T-cell (primary cell): Measurements from ENCODE around the gene GJD2. TPM values are rescaled to one million over a fixed set of nuclear protein-coding genes. Genes with fewer than 3 reads are reported as not detected.

Source experiments
- ATAC-seq, 4 experiments: fragments of 200-7000 bp in 3 of 4; fragments of 150-1000 bp in 1 of 4; cut with Tn5 transposase; replicated peaks in 1 of 4; 1 replicate in 3 of 4; 2 replicates in 1 of 4; pipeline ENCODE4 v1.10.0; 2021; ENCODE audit warnings: moderate library complexity in 3 of 4, mild to moderate bottlenecking in 2 of 4, moderate number of reproducible peaks in 1 of 4
- CTCF ChIA-PET, 2 donors: fragments of 300-600 bp; sonication (Branson Sonifier 250); formaldehyde crosslinking; loops; one replicate each; lab custom pipeline; 2022; ENCODE audit warnings: antibody characterized with exemption in 2 of 2; lab: Charles Lee
- POLR2A ChIA-PET, 2 donors: fragments of 300-600 bp; sonication (Branson Sonifier 250); formaldehyde crosslinking; loops; one replicate each; lab custom pipeline; 2022; ENCODE audit warnings: antibody characterized with exemption in 2 of 2; lab: Charles Lee
- DNase-seq, 35 experiments: peaks; one replicate each; pipeline versions ENCODE4 v3.0.0 to v3.0.0-alpha.2; 2013 to 2023
- H3K27ac ChIP-seq: one replicate; pipeline ENCODE4 v1.5.1; 2013; ENCODE audit warnings: low read length
- H3K27me3 ChIP-seq, 2 experiments: replicated peaks in 1 of 2; 1 replicate in 1 of 2; 2 replicates in 1 of 2; pipeline versions ENCODE4 v1.6.1 to v1.7.0; 2013; ENCODE audit warnings: low read length in 1 of 2, mixed read lengths in 1 of 2; ENCODE audit not compliant: control insufficient read depth in 2 of 2, insufficient read depth in 2 of 2; ENCODE audit errors: extremely low read depth in 1 of 2
- H3K36me3 ChIP-seq, 2 donors: 1 replicate in 1 of 2; 2 replicates in 1 of 2; pipeline versions ENCODE4 v1.6.1 to v1.7.0; 2013; ENCODE audit warnings: low read length in 1 of 2; ENCODE audit not compliant: control insufficient read depth in 2 of 2, insufficient read depth in 1 of 2; ENCODE audit errors: extremely low read depth in 1 of 2
- H3K4me1 ChIP-seq, 2 experiments: 1 replicate in 1 of 2; 2 replicates in 1 of 2; pipeline versions ENCODE4 v1.6.1 to v1.7.0; 2013; ENCODE audit warnings: low read length in 2 of 2, mixed read lengths in 1 of 2; ENCODE audit not compliant: insufficient read depth in 2 of 2, control insufficient read depth in 1 of 2; ENCODE audit errors: extremely low read depth in 1 of 2
- H3K4me3 ChIP-seq, 2 donors: 1 replicate in 1 of 2; 2 replicates in 1 of 2; pipeline versions ENCODE4 v1.5.1 to v1.7.0; 2013; ENCODE audit warnings: mild to moderate bottlenecking in 2 of 2, low read length in 1 of 2, moderate library complexity in 1 of 2; ENCODE audit not compliant: control insufficient read depth in 1 of 2; ENCODE audit errors: extremely low read depth in 1 of 2
- H3K9me3 ChIP-seq: 2 replicates; pipeline ENCODE4 v1.7.0; 2013
- H3K27ac Mint-ChIP-seq, 2 donors: one replicate each; pipeline ENCODE4 v1.8.0; 2020 to 2021; ENCODE audit warnings: mild to moderate bottlenecking in 2 of 2, mixed read lengths in 2 of 2
- H3K27me3 Mint-ChIP-seq, 2 donors: one replicate each; pipeline ENCODE4 v1.8.0; 2021 to 2022; ENCODE audit warnings: mixed read lengths in 2 of 2
- H3K36me3 Mint-ChIP-seq: one replicate; pipeline ENCODE4 v1.8.0; 2021; ENCODE audit warnings: mixed read lengths
- H3K4me1 Mint-ChIP-seq, 3 donors: one replicate each; pipeline ENCODE4 v1.8.0; 2020 to 2022; ENCODE audit warnings: mixed read lengths in 3 of 3, mild to moderate bottlenecking in 1 of 3
- H3K4me3 Mint-ChIP-seq, 3 donors: one replicate each; pipeline ENCODE4 v1.8.0; 2020 to 2022; ENCODE audit warnings: mild to moderate bottlenecking in 3 of 3, mixed read lengths in 3 of 3, moderate library complexity in 3 of 3
- H3K9me3 Mint-ChIP-seq, 3 donors: one replicate each; pipeline ENCODE4 v1.8.0; 2020 to 2022; ENCODE audit warnings: mixed read lengths in 3 of 3
- WGBS: methylation state at CpG from one replicate; pipeline ENCODE4 v1.1.5; 2013; ENCODE audit warnings: missing lambda C conversion rate; ENCODE audit not compliant: insufficient coverage; 5-methylcytosine and 5-hydroxymethylcytosine counted together
- total RNA-seq, 35 experiments: library from RNA in 6 of 35; stranded (reverse) in 6 of 35; fragments of 120-200 nt in 1 of 35; gene quantifications; one replicate each; pipeline versions ENCODE4 v1.2.1 to v1.2.4 and lab custom pipeline; 2013 to 2026

Gene GJD2
- total RNA-seq, 5 donors from 2014 or later (not counting 1 experiment from before 2014, with no cell fraction given): not detected

- ChIA-PET CTCF (no interaction called here), POLR2A (interaction anchor here in 1 of 2 donors (0.6 kb wide), 1 partner anchor 297 kb away, joined by 4 read pairs; no protein-coding TSS in a partner anchor)
- Histone ChIP-seq H3K27ac (no peak overlapping the region), H3K36me3 (no peaks in the 10 kb centered on the region), H3K9me3 (no peaks in the 10 kb centered on the region), H3K4me1 (no peaks in the 10 kb centered on the region), H3K27me3 (peaks cover 0 to 5% of the 10 kb centered on the region in 2 experiments), H3K4me3 (no peak overlapping the region)
- Mint-ChIP-seq H3K4me3 (no peak overlapping the region), H3K9me3 (no peaks in the 10 kb centered on the region), H3K36me3 (no peaks in the 10 kb centered on the region), H3K4me1 (no peaks in the 10 kb centered on the region), H3K27ac (no peak overlapping the region), H3K27me3 (peaks cover 20 to 45% of the 10 kb centered on the region in 2 donors)
- ATAC-seq (no peak), DNase-seq (no peak)
- 69% methylated on average over 4 of the region's 5 CpGs for WGBS
Measured at GRCh38 chr15:34708422-34708821, 46.4 kb downstream of the GJD2 start.

GRCh38 chr15:34701536-34701935 is 53.3 kb downstream of the GJD2 start:
- POLR2A ChIA-PET: no interaction called here
- H3K4me3 ChIP-seq: no peak overlapping the region
- 83% methylated on average over 1 of the region's 2 CpGs for WGBS
- Mint-ChIP-seq H3K9me3 (no peaks in the 10 kb centered on the region), H3K27ac (no peak overlapping the region), H3K36me3 (no peaks in the 10 kb centered on the region), H3K4me1 (no peaks in the 10 kb centered on the region), H3K4me3 (no peak overlapping the region), H3K27me3 (peaks cover 15 to 29% of the 10 kb centered on the region in 2 donors)
- no peaks in the 10 kb centered on the region for H3K36me3 ChIP-seq
- H3K9me3 ChIP-seq: no peaks in the 10 kb centered on the region
- ATAC-seq (no peak), DNase-seq (no peak)
- H3K27me3 ChIP-seq: peaks cover 0 to 5% of the 10 kb centered on the region in 2 experiments
- H3K4me1 ChIP-seq: no peaks in the 10 kb centered on the region
- no peak overlapping the region for H3K27ac ChIP-seq
- CTCF ChIA-PET: no interaction called here

Other genes with a start within 250 kb of the GJD2 start
- gene GOLGA8B, start 171.3 kb downstream of the GJD2 start, total RNA-seq: 100 to 1,000 TPM; 225 to 468 (median 379) TPM
- gene ACTC1, start 40.6 kb upstream of the GJD2 start, total RNA-seq: not detected
- gene AQR, start 214.7 kb upstream of the GJD2 start, total RNA-seq: 10 to 100 TPM; 35.3 to 48.6 (median 36.3) TPM
- 10 to 100 TPM; 38.1 to 48.1 (median 44.5) TPM for gene ZNF770, start 233.3 kb upstream of the GJD2 start, total RNA-seq